ENCODE data around the gene MACROD1.

MACROD1 gene

DNA sequence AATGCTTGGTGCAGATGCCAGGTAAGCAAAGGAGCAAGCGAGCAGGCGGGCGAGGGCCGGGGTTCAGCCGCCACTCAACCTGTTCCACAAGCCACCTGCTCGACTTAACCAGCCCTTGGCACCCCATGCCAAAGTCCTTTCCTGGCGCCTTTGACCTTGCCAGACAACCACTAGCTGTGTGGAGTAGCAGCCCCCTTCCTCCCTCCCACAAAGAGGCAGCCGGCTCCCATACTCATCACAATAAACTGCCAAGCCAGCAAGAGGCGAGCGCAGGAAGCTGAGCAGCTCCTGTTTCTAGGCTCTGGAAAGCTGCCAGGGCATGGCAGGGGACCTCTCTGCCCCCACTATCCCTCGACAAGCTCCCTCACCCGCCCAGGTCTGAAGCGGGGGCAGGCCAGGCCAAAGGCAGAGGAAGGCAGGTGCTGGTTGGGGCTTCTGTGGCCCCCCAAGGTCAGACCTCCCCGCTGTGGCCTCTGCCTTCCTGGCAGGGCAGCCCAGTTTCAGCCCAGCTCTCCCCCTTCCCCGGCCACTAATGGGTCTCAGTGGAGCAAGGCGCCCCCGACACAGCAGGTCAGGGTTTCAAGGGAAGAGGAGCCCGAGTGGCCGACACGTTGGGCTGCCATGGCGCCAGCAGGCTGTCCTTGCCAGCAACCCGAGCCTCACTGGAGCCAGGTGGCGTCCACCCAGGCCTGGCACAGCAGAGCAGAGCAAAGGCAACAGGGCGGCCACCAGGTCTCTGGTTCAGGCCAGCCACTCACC is 15.3 kb downstream of the MACROD1 start:
- no peak for DNase-seq

DNA sequence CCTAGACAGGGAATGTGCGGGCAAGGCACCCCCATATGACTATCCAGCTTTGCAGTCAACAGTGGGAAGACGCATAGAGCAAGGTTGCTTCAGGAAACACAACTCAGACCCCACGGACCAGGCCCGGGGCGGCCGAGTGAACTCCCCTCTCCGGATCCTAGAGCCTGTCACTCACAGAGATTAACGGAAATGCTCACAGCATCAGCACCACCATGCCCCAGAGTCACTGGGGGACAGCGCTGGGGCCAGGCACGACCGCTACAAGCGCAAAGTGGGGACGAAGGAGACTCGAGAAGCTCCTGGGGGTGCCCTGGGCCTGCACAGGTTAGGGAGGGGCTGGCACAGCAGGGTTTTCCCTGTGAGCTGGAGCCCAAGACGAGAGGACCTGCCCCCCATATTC is 15.9 kb downstream of the MACROD1 start:
- DNase-seq: no peak

DNA sequence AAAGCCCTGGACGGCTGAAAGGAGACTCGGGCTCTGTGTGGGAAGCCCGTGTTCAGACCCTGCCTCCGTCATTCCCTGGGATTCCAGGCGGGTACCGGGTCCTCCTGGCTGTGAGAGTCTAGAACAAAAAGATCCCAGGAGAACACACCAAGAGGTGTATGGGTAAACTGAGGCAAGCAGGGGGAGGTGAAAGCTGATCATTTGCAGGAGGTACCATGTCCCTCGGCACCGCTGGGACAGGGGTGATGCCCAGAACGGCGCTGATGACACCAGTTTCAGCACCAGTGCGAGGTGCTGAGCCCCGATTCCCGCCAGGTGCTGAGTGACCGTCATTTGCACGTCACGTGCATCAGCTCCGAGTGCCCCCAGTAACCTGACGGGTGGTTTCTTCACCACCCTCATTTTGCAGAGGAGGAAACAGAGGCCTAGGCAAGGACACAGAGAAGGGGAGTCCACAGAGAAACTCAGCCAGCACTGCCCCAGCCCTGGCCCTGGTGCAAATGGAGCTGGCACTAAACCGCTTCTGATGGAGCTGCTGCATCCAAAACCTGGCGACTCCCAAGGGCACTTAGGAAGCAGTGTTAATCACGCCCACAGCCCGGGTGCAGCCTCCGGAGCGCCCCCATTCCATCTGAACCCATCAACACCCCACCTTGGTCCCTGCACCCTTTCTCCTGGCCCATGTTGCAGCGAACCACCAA is 16.8 kb downstream of the MACROD1 start:
- DNase-seq: no peak

DNA sequence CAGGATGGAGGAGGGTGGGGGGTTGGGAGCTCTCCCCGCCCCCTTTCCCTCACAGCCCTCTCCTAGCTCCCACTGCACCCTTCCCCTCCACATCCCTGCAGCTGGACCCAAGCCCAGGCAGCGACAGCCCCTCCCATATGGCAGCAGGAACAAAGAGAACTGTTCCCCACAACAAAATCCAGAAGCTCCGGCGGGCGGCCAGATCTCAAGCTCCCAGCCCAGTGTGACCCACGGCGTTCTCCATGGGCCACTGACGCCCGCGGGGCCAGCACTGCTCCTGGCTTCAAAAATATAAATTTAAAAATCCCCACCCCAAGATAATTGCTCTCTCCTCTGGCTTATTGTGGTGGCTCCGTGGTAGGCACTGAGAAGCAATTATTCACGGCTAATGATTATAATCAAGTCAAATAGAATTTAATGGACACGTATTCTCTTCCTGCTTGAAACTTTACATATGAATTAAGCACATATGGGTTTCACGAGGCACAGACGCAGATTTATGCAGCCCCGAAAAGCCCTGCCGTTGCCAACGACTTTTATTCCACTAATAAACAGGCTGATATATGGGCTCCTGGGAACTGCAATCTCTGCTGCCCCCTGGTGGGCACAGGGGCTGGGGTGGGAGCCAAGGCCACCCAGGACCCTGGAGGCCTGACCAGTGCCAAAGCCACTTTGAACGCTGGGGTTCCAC is 17.5 kb downstream of the MACROD1 start:
- peak; percentile 17 for DNase-seq

DNA sequence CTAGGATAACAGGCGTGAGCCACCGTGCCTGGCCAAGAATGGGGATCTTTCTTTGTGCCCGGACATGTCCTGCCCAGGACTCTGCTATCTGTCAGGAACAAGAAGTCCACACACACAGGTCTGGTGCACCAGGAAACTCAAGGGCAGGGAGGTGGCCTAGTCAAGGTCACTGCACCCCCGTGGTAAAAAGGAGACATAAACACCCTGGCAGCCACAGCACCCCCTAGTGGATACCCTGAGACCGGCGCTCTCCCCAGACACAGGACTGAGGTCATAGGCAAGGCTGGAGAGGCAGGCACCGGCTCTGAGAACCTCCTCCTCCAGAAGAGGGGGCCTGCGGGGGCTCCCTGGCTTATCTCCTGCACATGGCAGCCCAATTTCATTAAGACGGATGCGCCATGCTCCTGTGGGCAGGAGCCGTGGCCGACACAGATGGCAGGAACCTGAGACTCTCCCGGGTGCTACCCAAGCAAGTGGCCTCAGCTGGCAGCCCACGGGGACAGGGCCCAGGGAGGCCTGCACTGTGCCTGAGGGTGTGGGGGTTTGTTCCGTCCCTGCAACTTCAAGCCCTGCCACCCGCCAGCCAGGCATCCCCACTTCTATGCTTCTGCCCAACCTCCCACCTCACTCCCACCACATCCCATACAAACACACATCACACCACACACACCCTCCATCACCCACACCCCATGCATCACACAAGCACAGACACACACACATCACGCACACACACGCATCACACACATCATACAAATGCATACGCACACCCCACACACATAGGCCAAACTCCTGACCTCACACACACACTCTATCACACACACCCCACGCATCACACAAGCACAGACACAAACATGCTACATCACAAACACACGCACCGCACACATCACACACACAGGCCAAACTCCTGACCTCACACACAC is 19.6 kb downstream of the MACROD1 start:
- peak; percentile 33 for DNase-seq

DNA sequence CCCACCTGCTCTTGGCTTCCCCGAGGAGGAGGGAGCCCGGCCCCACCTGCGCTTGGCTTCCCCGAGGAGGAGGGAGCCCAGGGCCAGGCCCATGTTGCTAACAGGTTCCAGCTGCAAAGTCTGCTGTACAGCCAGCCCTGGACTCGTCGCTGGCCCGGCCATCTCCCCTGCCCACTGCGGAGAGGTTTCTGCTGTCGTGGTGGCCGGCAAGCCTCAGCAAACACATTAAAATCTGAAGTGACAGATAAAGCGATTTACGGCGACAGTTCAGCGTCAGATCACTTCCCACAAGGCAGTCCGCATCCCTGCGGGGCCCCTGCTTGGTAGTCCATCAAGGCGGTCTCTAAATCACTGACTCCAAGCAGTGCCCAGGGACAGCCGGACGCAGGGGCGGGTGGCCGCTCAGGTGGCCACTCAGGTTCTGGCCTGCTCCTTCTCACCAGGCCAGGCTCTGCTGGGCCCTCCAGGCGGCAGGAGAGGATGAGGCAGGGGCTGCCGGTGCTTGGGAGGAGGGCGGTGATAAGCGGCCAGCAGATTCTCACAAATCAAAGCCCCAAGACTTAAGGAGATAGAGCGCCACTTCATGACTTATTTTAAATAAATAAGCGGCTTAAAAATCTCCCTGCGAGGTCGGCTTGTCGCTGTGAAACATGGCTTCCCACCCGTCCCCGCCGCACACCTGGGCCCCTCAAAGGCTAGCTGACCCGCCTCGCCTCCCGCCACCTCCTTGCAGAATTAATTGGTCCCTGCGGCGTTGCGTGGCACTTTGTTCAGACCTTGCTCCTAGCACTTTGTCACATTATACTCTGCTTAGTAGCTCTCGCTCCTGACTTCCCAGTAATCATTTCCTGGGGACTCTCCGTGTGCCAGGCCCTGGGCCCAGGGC is 21.1 kb downstream of the MACROD1 start:
- no peak for DNase-seq

DNA sequence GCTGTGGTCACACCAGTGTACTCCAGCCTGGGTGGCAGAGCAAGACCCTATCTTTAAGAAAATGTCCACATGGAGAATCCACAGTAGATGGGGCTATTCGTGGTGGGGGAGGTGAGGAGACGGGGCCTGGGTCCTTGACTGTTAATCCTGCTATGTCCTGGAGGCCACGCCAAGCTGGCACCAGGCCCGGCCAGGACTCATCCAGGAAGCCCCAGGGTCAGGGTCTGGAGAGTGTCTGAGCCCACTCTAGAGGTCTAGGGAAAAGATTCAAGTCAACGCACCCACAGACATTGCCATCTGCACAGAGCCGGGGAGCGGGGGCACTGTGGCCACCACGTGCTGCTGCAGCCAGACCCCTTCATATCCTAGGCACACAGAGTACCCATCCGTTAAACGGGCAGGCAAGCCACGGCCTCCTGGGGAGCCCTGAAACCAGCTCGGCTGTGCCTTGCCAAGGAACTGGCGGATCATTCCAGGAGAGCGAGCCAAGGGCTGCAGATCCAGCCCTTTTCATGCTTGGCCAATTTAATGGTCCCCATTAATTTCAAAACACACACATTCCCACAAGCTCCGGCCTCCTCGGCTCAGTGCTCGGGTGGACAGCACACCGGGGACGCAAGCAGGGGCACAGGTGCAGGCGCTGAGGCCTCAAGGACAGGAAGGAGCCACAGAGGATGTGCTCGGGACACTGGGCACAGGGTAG is 24.7 kb downstream of the MACROD1 start:
- DNase-seq: no peak

DNA sequence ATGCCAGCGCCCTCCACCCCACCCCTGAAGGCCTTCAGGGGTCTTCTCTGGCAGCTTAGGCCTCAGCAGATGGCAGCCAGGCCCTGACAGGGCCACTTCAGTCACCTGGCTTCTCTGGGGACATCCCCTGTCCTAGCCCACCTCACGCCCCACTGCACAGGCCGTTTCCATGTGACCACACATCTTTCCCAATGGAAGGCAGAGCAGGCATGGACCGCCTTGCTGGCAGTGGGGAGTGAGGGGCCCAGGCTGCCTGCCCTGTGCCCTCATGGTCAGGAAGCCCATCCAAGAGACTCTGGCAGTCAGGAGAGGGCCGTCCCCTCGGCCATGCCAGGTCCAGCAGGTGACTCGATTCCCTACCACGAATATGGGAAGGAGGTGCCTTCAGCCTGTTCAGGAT is 25.8 kb downstream of the MACROD1 start:
- DNase-seq: no peak

DNA sequence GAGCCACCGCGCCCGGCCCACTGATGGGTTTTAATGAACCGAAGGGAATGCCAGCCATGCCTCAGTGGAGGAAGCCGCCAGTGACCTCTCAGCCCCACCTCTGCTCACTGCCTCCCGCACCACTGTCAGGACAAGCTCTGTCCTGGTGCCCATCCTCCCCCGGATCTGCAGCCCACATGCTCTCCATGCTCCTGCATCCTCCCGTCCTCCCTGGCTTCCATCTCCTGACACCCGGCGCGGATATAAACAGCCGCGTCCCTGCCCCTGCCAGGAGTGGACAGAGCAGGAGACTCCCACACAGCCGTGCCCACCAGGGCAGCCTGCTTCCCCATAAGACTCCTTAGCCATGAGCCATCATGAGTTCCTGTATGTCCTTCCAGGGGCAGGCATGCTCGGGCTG is 26.9 kb downstream of the MACROD1 start:
- no peak for DNase-seq

DNA sequence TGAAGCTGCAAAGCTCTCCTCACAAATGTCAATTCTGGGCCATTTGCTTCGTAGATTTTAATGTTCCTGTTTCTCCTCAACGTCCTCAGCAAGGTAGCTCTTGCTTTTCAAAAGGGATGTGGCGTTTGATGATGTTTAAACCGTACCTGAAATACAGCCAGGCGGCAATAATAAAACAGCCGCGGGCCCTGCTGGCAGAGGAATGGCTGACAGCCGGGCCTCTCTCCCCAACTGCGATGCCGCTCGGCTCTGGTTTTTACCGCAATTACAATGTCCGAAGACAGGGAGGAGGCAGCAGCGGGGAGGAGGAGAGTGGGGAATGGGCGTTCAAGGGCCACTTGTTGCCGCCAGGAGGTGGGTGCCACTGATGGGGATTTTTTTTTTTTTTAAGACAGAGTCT is 27.5 kb downstream of the MACROD1 start:
- no peak for DNase-seq

DNA sequence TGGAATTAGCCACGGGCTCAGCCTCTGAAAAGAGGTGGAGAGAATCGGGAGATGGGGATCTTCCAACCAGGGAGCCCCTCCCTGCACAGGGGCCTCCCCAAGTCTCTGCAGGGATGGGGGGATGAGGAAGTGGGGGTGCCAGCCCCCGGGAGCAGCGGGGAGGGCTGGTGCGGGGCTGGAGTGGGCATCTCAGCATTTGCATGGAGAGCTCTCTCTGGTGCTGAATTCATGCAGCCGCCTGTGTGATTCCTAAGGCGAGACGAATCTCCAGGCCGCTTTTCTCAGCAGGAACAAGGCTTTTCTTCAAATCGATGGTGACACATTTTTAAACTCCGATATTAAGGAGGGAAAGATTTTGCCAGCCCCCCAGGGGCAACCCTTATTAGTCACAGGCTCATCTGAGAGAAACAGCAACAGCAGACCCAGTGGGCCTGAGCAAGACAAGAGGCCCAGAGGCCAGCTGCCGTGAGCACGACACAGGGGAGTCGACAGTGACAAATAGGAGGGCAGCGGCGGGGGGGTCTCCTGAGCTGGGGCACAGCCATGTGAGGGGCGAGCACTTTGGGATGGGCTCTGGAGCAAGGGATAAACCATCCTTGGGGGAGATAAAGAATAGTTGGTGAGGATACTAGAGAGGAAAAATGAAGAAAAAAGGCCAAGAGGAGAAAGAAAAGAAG is 29.0 kb downstream of the MACROD1 start:
- no peak for DNase-seq

DNA sequence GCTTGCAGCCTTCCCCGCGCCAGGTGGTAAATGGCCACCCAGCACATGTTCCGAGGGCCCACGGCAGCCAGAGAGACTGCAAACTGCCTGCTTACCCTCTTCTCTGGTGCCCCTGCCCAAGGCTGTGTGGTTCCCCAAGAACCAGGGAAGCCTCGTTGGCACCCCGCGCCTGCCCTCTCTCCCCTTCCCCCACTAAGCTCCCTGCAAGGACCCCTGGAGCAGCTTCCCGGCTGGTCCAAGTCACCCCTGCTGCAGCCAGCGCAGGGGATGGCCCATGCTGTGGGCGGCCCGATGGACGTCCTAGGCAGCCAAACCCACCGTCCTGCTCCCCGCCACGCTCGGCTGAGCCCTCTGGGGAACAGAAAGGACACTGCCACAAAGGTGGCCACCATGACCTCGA is 30.2 kb downstream of the MACROD1 start:
- no peak for DNase-seq

DNA sequence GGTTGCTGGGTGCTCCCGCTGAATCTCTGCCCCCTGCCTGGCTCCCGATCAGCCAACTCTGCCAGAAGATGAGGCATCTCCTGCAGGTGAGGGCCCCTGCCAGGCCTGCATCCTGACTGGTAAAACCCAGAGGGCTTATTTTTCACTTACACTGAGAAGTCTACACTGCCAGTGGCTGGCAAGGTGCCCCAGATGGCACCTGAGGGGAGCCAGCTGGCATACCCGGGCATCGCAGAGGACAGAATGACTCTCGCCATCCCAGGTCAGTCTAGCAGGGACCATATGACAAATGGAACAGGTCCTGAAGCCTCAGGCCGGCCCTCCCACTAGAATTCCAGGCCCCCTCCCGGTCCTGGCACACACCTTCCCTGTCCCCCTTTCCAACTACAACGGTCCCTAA is 30.9 kb downstream of the MACROD1 start:
- no peak for DNase-seq

DNA sequence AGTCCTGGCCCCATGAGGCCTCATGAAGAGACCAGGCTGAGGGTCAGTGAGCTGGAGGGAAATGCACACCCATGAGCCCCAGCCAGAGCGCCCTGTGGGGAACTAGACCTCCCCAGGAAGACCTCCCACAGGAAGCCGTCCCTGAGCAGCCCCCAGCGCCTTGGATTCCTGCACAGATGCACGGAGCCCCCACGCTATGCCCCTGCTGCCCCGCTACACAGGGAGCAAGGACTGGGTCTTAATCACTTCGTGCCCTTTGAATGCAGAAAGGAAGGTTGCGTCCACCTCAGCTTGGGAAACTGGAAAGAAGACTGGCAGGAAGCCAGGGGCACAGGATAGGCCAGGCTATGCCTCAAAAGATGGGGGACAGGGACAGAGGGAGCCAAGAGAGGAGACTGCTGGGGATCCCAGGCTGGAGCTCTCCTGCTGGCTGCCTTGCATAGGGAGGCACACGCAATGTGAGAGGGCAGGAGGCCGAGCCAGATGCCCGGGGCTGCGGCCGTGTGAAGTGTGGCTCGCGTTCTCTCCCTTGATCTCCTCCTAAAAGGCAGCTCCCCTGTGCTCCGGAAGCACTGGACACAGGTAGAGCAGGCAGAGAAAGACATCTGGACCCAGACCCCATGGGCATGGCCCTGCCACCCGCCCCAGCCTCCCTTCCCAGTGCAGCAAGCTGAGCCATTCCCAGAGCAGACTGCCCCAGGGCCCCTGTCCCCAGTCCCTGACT is 32.8 kb downstream of the MACROD1 start:
- no peak for DNase-seq

DNA sequence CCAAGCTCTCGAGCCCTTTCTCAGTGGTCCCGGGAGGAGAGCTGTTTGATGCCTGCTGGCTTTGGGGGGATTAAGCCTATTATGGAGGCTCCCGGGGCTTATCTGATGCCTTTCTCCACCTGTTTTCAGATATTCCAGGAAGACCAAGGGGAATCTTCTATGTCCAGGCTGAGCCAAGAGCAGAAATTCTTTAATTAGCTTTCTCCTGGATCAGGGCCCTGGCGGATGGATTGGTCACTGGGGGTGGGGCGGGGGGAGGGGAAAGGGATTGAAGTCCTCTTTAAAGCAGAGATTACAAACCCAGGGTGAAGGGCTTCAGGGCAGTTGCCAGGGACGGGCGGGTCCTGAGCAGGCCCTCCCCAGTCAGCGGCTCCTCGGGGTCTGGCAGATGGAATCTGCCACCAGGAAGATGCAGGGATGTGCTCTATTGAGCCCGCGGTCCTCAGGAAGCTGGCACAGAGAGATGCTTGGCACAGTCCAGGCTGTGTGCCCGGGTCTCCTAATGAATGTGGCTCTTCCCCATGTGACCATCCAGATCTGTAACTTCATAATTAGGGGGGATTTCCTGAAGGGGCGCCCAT is 33.6 kb downstream of the MACROD1 start:
- DNase-seq: no peak

DNA sequence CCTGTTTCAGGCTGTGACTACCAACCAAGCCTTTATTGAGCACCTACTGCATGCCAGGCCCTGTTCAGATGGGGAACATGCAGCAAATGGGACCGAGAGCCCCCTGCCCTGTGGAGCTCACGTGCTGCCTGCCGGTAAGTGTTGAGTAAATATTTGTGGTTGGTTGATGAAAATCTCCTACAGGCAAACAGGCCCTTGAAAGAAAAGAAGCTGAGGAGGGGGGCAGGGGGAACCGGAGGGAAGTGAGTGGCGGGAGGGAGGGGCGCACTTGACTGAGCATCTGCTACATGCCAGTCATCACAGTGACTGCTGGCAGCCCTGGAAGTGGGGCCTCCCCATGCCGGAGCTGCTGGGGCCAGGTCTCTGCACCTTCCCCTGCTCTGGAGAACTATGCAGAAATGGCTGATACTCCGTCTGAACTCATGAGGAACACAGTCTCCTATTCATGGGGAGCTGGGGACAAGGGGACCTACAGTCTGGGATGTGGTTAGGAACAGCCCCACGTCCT is 34.2 kb downstream of the MACROD1 start:
- no peak for DNase-seq

DNA sequence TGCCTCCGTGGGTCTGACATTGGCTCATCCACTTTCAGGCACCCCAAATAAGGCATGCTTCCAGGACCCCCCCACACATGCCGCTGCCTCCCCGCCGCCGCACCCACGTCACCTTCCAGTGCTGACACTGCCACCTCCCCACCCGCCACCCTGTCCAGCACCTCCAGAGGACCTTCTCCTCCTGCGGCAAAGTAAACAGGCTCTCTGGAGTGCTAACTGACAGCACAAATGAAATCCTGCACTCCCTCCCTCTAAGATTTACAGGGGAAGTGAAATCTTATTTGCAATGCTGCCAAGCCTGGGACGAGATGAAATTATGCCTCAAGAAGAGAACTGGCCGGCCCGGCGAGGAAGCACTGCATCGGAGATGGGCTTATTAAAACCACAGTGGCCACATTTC is 35.3 kb downstream of the MACROD1 start:
- DNase-seq: no peak

DNA sequence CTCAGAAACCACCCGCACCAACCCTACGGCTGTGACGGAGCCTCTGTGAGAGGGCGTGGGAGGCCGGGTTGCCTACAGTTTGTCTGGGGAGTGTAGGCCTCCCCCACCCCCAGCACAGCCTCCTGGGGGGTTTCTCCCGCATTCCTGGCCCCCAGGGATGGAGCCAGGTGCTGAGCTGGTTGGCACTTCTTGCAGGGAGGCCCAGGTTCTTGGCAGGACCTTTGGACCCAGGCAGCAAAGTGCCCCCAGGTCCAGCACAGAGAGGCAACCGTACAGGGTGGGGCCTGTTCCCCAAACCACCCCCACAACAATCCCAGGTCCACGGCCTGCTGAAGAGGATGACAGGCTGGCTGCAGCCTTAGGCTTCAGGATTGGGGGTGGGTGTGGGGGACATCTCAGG is 36.5 kb downstream of the MACROD1 start:
- no peak for DNase-seq

DNA sequence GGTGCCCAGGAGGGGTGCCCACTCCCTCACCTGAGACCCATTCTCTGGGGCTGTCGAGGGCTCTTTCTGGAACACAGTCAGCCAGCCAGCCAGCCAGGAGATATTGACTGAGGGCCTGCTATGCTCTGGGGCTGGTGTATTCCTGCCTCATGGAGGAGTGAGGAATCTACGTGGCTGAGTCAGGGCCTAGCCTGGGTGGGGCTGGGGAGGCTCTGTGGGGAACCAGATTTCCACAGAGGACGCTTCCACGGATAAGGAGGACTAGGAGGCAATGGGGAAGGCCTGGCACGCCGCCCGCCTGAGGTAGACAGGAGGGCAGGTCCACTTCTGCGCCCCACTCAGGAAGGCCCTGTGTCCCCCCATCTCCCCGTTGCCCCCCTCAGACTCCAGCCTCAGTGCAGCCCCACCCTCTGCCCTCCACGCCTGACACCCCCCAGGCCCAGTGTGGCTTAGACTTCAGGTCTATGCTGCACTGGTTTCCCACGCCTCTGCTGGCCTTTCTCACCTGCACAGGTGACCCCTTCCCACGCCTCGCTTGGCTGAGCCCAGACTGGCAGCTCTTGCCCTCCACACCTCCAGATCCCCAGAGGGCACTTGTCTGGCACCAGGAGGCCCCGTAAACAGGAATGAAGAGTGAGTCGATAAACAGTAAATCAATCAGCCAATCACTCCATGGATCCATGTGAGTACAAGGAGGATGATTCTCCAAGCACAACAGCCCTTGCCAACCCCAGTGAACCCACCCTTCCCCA is 37.5 kb downstream of the MACROD1 start:
- no peak for DNase-seq

Measured in NK-92 treated with Interleukin-12 subunit alpha and Interleukin-12 subunit beta, amount 100 ng/mL, for 24 hours (cell line).